K562 (cell line): Measurements from ENCODE around the gene BCAS3. TPM values are rescaled to one million over a fixed set of nuclear protein-coding genes. Genes with fewer than 3 reads are reported as not detected.

ENCODE experiments used
- ATAC-seq: fragments of 200-7000 bp; cut with Tn5 transposase; 3 replicates; pipeline ENCODE4 v1.9.1; 2020; ENCODE audit warnings: moderate library complexity
- BruUV-seq: library from RNA; stranded (reverse); fragments of 400-500 nt; replicated peaks from 2 replicates; lab custom pipeline; 2021; lab: Mats Ljungman, UMichigan
- CTCF ChIA-PET: fragments of 300-600 bp; formaldehyde crosslinking; extraction: SDS; loops from one replicate; lab custom pipeline; 2021; ENCODE audit warnings: low intra/inter-chr PET ratio; lab: Yijun Ruan, JAX
- POLR2A ChIA-PET: fragments of 300-600, 350-650 bp; sonication (Branson Sonifier 250); formaldehyde crosslinking; extraction: SDS; loops from one replicate; lab custom pipeline; 2021; ENCODE audit warnings: antibody characterized with exemption, inconsistent platforms; lab: Yijun Ruan, JAX
- DNase-seq, 4 experiments: peaks; one replicate each; pipeline versions ENCODE4 v3.0.0 to v3.0.0-alpha.2; 2011 to 2018; ENCODE audit warnings: low spot score in 3 of 4, mixed read lengths in 3 of 4; ENCODE audit errors: extremely low read depth in 1 of 4
- FAIRE-seq: peaks from 2 replicates; lab custom pipeline; 2011; peaks lifted over from hg19 to GRCh38; lab: Jason Lieb, UNC
- H2AFZ ChIP-seq: 2 replicates; pipeline ENCODE4 v1.6.0; 2011; ENCODE audit warnings: low read depth, low read length, control low read depth, inconsistent platforms
- H3K27ac ChIP-seq: fragments of 200-600 bp; 3 replicates; pipeline ENCODE4 v1.8.0; 2011; ENCODE audit warnings: low read depth, mild to moderate bottlenecking, control low read depth, inconsistent platforms, low read length, moderate library complexity, mixed read lengths; ENCODE audit errors: extremely low read depth
- H3K27me3 ChIP-seq, 2 experiments: fragments of 300-600 bp in 1 of 2; 2 replicates in 1 of 2; 3 replicates in 1 of 2; pipeline versions ENCODE4 v1.6.0 to v1.8.0; 2011; ENCODE audit warnings: inconsistent platforms in 2 of 2, low read length in 2 of 2, mild to moderate bottlenecking in 1 of 2, mixed read lengths in 1 of 2, moderate library complexity in 1 of 2; ENCODE audit not compliant: control insufficient read depth in 2 of 2, insufficient read depth in 2 of 2
- H3K36me3 ChIP-seq: fragments of 300-600 bp; 3 replicates; pipeline ENCODE4 v1.8.0; 2011; ENCODE audit warnings: mild to moderate bottlenecking, low read length, inconsistent platforms; ENCODE audit not compliant: control insufficient read depth, insufficient read depth
- H3K4me1 ChIP-seq, 2 experiments: fragments of 200-600 bp in 1 of 2; replicated peaks in 1 of 2; 2 replicates in 1 of 2; 3 replicates in 1 of 2; pipeline versions ENCODE4 v1.5.1 to v1.8.0; 2011; ENCODE audit warnings: inconsistent platforms in 2 of 2, low read length in 2 of 2, mild to moderate bottlenecking in 1 of 2, mixed read lengths in 1 of 2, moderate library complexity in 1 of 2; ENCODE audit not compliant: control insufficient read depth in 2 of 2, insufficient read depth in 2 of 2
- H3K4me2 ChIP-seq: 2 replicates; pipeline ENCODE4 v1.6.1; 2011; ENCODE audit warnings: low read length, control low read depth, inconsistent platforms, mixed read lengths; ENCODE audit not compliant: insufficient read depth
- H3K4me3 ChIP-seq: fragments of 200-600 bp; sonication (generic), shearing (Covaris generic); 2 replicates; pipeline ENCODE4 v1.5.1; 2016; ENCODE audit warnings: control low read depth, inconsistent platforms
- H3K79me2 ChIP-seq: fragments of 200-600 bp; 3 replicates; pipeline ENCODE4 v1.8.0; 2011; ENCODE audit warnings: low read length, inconsistent platforms; ENCODE audit not compliant: control insufficient read depth, insufficient read depth
- H3K9ac ChIP-seq, 2 experiments: 2 replicates each; pipeline versions ENCODE4 v1.6.0 to v1.6.1; 2011; ENCODE audit warnings: low read depth in 2 of 2, low read length in 2 of 2, control low read depth in 1 of 2, inconsistent platforms in 1 of 2, mild to moderate bottlenecking in 1 of 2, mixed read lengths in 1 of 2; ENCODE audit not compliant: insufficient read depth in 1 of 2
- H3K9me1 ChIP-seq: one replicate; pipeline ENCODE4 v1.6.0; 2011; ENCODE audit warnings: inconsistent platforms, mild to moderate bottlenecking, low read length, moderate library complexity; ENCODE audit not compliant: control insufficient read depth, insufficient read depth
- H3K9me3 ChIP-seq: replicated peaks from 2 replicates; pipeline ENCODE4 v1.5.1; 2011; ENCODE audit warnings: low read depth, low read length, inconsistent platforms; ENCODE audit not compliant: control insufficient read depth, insufficient read depth
- H4K20me1 ChIP-seq: replicated peaks from 2 replicates; pipeline ENCODE4 v1.6.1; 2011; ENCODE audit warnings: low read length, inconsistent platforms, mixed read lengths; ENCODE audit not compliant: control insufficient read depth, insufficient read depth
- ARID2 ChIP-seq: fragments of 450-650 bp; IDR thresholded peaks from 2 replicates; pipeline ENCODE4 v1.6.1; 2017; ENCODE audit warnings: antibody characterized with exemption, mild to moderate bottlenecking
- DPF2 ChIP-seq: fragments of 450-650 bp; IDR thresholded peaks from 2 replicates; pipeline ENCODE4 v1.6.1; 2016
- ETV6 ChIP-seq, 3 experiments: fragments of 150-350 bp in 1 of 3; sonication (generic) in 1 of 3; formaldehyde crosslinking in 1 of 3; IDR thresholded peaks; 2 replicates each; pipeline versions ENCODE4 v1.6.1 to v1.8.0; 2014 to 2022; ENCODE audit warnings: borderline replicate concordance in 2 of 3, low read depth in 2 of 3, antibody characterized with exemption in 1 of 3, low read length in 1 of 3, mild to moderate bottlenecking in 1 of 3, missing genetic modification reagents in 1 of 3
- NFIC ChIP-seq: fragments of 450-650 bp; IDR thresholded peaks from 2 replicates; pipeline ENCODE4 v1.6.1; 2017; ENCODE audit warnings: mild to moderate bottlenecking, inconsistent platforms
- ZNF41 ChIP-seq: fragments of 250-450 bp; sonication (Bioruptor Pico); conservative IDR thresholded peaks from 2 replicates; pipeline ENCODE4 v1.4.0; 2020; ENCODE audit warnings: mild to moderate bottlenecking
- in situ Hi-C: fragments of 300-500 bp; cut with MboI; formaldehyde crosslinking; loops from 4 replicates; pipeline ENCODE4 v1.15.0; 2018; ENCODE audit warnings: inconsistent platforms, mixed read lengths
- intact Hi-C: fragments of 100-400 bp; cut with micrococcal nuclease; formaldehyde crosslinking; loops from 2 replicates; pipeline ENCODE4 v1.14.2; 2022
- polyA plus RNA-seq, 8 experiments: library from polyadenylated mRNA; depleted of rRNA in 4 of 8; stranded (reverse) in 5 of 8; unstranded in 3 of 8; fragments of >200 nt; fragmentation: Nextera tagmentation in 2 of 8; fragmentation: Illumina TruSeq in 1 of 8; extraction: Ambion mirVana in 2 of 8; extraction: Trizol in 1 of 8; gene quantifications; 2 replicates each; pipeline versions ENCODE4 v1.2.1 to v1.2.3, GENCODE V29; 2011 to 2014; ENCODE audit warnings: inconsistent platforms in 1 of 8, missing spikeins in 1 of 8
- total RNA-seq, 7 experiments: library from RNA; depleted of rRNA in 6 of 7; stranded (reverse); fragments of >200 nt in 6 of 7; fragmentation: Illumina TruSeq in 2 of 7; extraction: Trizol in 2 of 7; gene quantifications; 2 replicates each; pipeline versions ENCODE4 v1.2.1 to v1.2.3, GENCODE V29; 2011 to 2021; ENCODE audit warnings: low replicate concordance in 1 of 7
- TF ChIP-seq, protein P1 (sequence below), 3 experiments: fragments of 200-800 bp in 1 of 3; fragments of 250-450 bp in 1 of 3; fragments of 450-650 bp in 1 of 3; sonication (Bioruptor Pico) in 1 of 3; sonication (Bioruptor generic) in 1 of 3; formaldehyde crosslinking in 1 of 3; IDR thresholded peaks; 2 replicates each; pipeline versions ENCODE4 v1.6.1 to v1.8.0; 2016 to 2022; ENCODE audit warnings: mild to moderate bottlenecking in 2 of 3, missing genetic modification characterization in 2 of 3, missing compliant biosample characterization in 1 of 3, moderate library complexity in 1 of 3

The BCAS3 gene
- total and polyA plus RNA-seq, 9 of the 15 experiments (the other 6 are each of a cell fraction or from before 2014, with no cell fraction given), result 1.9 to 5.5 (median 3.5) TPM

DNA sequence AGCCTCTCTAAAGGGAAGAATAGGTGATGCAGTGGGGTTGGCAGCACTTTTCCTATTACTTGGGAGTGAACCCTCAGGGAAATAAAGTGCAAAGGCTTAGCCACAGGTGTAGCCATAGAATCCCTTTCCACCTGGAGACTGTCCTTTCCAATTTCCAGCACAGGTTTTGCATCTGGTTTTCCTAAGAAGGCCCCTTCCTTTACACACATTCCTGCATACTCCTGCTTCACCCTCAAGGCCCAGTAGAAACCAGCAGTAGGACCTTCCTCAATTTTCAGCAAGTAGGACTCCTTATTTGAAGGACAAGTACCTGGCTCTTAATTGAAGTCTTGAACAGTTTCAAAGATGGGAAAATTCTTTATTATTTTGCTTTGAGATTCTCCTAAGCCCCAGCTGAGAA lies 550.2 kb downstream of the BCAS3 start:
- H3K9ac ChIP-seq, result no peak overlapping the region
- no peak overlapping the region for H3K27ac ChIP-seq
- H3K4me3 ChIP-seq, result no peak overlapping the region
- H3K4me2 ChIP-seq, result no peak overlapping the region
- in situ Hi-C loops, result no loop called here
- no peaks in the 10 kb centered on the region for H4K20me1 ChIP-seq
- peaks cover 0 to 7% of the 10 kb centered on the region in 2 experiments; a peak in 2 of 5 replicates for H3K27me3 ChIP-seq
- FAIRE-seq, result no peak
- intact Hi-C loops, result no loop called here
- no peaks in the 10 kb centered on the region for H3K9me3 ChIP-seq
- BruUV-seq, result no TSS peak
- no peak for ATAC-seq
- no peaks in the 10 kb centered on the region for H3K79me2 ChIP-seq
- no peaks in the 10 kb centered on the region for H3K4me1 ChIP-seq
- no peak for DNase-seq
- H2AFZ ChIP-seq, result no peak overlapping the region
- ChIA-PET CTCF (no interaction called here), POLR2A (no interaction called here)
- TF ChIP-seq, protein P1, sequence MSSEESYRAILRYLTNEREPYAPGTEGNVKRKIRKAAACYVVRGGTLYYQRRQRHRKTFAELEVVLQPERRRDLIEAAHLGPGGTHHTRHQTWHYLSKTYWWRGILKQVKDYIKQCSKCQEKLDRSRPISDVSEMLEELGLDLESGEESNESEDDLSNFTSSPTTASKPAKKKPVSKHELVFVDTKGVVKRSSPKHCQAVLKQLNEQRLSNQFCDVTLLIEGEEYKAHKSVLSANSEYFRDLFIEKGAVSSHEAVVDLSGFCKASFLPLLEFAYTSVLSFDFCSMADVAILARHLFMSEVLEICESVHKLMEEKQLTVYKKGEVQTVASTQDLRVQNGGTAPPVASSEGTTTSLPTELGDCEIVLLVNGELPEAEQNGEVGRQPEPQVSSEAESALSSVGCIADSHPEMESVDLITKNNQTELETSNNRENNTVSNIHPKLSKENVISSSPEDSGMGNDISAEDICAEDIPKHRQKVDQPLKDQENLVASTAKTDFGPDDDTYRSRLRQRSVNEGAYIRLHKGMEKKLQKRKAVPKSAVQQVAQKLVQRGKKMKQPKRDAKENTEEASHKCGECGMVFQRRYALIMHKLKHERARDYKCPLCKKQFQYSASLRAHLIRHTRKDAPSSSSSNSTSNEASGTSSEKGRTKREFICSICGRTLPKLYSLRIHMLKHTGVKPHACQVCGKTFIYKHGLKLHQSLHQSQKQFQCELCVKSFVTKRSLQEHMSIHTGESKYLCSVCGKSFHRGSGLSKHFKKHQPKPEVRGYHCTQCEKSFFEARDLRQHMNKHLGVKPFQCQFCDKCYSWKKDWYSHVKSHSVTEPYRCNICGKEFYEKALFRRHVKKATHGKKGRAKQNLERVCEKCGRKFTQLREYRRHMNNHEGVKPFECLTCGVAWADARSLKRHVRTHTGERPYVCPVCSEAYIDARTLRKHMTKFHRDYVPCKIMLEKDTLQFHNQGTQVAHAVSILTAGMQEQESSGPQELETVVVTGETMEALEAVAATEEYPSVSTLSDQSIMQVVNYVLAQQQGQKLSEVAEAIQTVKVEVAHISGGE (CRISPR knock-in tag; IDR thresholded peaks at IDR 0.05), result 0 out of 6 replicates have a peak, but pooled peaks of 1 of the 3 experiments have one; percentile 72
- no peak for TF ChIP-seq NFIC
- no peak for TF ChIP-seq ETV6 (IDR thresholded peaks at IDR 0.05; ENCODE audit: borderline replicate concordance in 1 of 2, low read depth in 2 of 2, low read length in 1 of 2)
- no peak for TF ChIP-seq ETV6 (CRISPR knock-in tag; IDR thresholded peaks at IDR 0.05; ENCODE audit: borderline replicate concordance)
- no peak for TF ChIP-seq DPF2
- TF ChIP-seq ZNF41 (CRISPR knock-in tag), result no peak
- TF ChIP-seq ARID2, result no peak
- no peaks in the 10 kb centered on the region for H3K36me3 ChIP-seq
- H3K9me1 ChIP-seq, result no peaks in the 10 kb centered on the region
